RWPE2 (cell line): ENCODE data around the gene NLRC5.
"Not testable (repeated sequence)": the region's sequence is repeated elsewhere in the genome, so short reads cannot be mapped to it uniquely, and the experiment has no call there.

ENCODE experiments used
- ATAC-seq: fragments of 200-7000 bp; cut with Tn5 transposase; 3 replicates; pipeline ENCODE4 v1.9.1; 2021; ENCODE audit warnings: low read depth
- DNase-seq: peaks from one replicate; pipeline ENCODE4 v3.0.0-alpha.2; 2020; ENCODE audit warnings: low spot score
- H3K27ac ChIP-seq: fragments of 450-650 bp; 2 replicates; pipeline ENCODE4 v1.5.1; 2017; ENCODE audit warnings: mild to moderate bottlenecking; ENCODE audit not compliant: poor library complexity, severe bottlenecking
- H3K27me3 ChIP-seq: fragments of 250-450 bp; sonication (Bioruptor Pico); 2 replicates; pipeline ENCODE4 v1.5.1; 2021; ENCODE audit warnings: mild to moderate bottlenecking, moderate library complexity; ENCODE audit not compliant: insufficient read depth, poor library complexity, severe bottlenecking
- H3K36me3 ChIP-seq: fragments of 250-450 bp; sonication (Bioruptor Pico); 2 replicates; pipeline ENCODE4 v1.5.1; 2020; ENCODE audit warnings: low read depth, mild to moderate bottlenecking, moderate library complexity
- H3K4me1 ChIP-seq: fragments of 250-450 bp; sonication (Bioruptor Pico); 2 replicates; pipeline ENCODE4 v1.5.1; 2021; ENCODE audit warnings: mild to moderate bottlenecking, moderate library complexity; ENCODE audit not compliant: insufficient read depth, poor library complexity, severe bottlenecking
- H3K4me3 ChIP-seq: fragments of 250-450 bp; sonication (Bioruptor Pico); 2 replicates; pipeline ENCODE4 v1.5.1; 2021; ENCODE audit warnings: mild to moderate bottlenecking, moderate library complexity; ENCODE audit not compliant: severe bottlenecking
- H3K9me3 ChIP-seq: fragments of 250-450 bp; sonication (Bioruptor Pico); 2 replicates; pipeline ENCODE4 v1.5.1; 2021; ENCODE audit warnings: mild to moderate bottlenecking, moderate library complexity; ENCODE audit not compliant: severe bottlenecking
- TF ChIP-seq, protein P1 (sequence below): fragments of 450-650 bp; IDR thresholded peaks from one replicate; pipeline ENCODE4 v1.5.1; 2017; ENCODE audit warnings: mild to moderate bottlenecking, moderate library complexity; ENCODE audit not compliant: poor library complexity, severe bottlenecking

NLRC5 gene

DNA sequence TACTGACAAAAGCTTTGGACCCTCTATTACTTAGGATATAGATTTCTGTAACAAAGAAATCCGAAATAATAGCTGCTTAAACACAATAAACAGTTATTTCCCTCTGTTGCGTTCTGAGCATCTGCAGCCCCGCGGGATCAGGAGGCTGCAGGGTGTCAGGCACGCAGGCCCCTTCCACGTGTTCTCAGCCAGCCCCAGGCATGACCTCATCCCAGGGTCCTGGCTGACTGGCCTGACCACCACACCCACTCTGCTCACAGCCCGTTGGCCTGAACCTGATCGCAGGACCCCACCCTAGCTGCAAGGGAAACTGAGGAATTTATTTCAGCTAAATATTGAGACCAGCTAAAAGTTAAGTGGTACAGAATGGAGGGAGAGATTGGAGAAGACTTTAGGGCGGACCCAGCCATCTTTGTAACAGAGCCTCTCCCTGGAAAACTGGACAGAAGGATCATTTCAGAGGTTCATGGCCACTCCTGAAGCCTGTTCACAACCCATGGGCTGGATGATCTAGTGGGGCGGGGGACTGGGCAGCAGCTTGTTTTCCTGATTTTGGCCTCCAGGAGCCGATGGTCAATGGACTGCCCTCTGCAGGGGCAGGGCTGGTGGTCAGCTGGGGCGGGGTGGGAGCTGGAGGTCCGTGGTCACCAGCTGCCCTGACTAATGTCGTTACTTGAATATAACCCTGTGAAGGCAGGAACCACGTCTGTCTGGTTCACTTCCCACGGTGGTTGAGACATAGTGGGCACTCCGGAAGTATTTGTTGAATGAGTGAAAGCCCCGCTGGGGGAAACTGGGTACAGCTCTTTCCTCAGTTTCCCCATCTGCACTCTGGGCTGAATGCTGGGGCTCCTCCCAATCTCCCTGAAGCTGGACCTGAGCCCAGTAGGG, 16.7 kb upstream of the NLRC5 start:
- Histone ChIP-seq H3K27ac (no peak overlapping the region), H3K4me1 (no peaks in the 10 kb centered on the region), H3K4me3 (no peak overlapping the region), H3K27me3 (no peaks in the 10 kb centered on the region), H3K36me3 (no peaks in the 10 kb centered on the region), H3K9me3 (no peaks in the 10 kb centered on the region)
- TF ChIP-seq, protein P1, sequence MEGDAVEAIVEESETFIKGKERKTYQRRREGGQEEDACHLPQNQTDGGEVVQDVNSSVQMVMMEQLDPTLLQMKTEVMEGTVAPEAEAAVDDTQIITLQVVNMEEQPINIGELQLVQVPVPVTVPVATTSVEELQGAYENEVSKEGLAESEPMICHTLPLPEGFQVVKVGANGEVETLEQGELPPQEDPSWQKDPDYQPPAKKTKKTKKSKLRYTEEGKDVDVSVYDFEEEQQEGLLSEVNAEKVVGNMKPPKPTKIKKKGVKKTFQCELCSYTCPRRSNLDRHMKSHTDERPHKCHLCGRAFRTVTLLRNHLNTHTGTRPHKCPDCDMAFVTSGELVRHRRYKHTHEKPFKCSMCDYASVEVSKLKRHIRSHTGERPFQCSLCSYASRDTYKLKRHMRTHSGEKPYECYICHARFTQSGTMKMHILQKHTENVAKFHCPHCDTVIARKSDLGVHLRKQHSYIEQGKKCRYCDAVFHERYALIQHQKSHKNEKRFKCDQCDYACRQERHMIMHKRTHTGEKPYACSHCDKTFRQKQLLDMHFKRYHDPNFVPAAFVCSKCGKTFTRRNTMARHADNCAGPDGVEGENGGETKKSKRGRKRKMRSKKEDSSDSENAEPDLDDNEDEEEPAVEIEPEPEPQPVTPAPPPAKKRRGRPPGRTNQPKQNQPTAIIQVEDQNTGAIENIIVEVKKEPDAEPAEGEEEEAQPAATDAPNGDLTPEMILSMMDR = no peak
- ATAC-seq (no peak), DNase-seq (no peak)

DNA sequence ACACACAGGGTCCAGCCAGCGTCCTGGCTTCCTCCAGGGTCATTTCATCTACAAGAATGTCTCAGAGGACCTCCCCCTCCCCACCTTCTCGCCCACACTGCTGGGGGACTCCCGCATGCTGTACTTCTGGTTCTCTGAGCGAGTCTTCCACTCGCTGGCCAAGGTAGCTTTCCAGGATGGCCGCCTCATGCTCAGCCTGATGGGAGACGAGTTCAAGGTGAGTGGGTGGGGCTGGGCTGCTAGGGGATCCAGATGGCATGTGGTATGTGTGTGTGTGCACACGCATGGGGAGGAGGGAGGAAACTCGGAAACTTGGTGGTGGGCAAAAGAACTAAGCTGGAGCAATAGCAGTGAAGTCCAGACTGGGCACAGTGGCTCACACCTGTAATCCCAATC, 16.1 kb upstream of the NLRC5 start:
- Histone ChIP-seq H3K4me1 (no peaks in the 10 kb centered on the region), H3K4me3 (no peak overlapping the region), H3K9me3 (no peaks in the 10 kb centered on the region), H3K27ac (no peak overlapping the region), H3K27me3 (no peaks in the 10 kb centered on the region), H3K36me3 (no peaks in the 10 kb centered on the region)
- TF ChIP-seq, protein P1 = no peak
- DNase-seq (no peak), ATAC-seq (no peak)

DNA sequence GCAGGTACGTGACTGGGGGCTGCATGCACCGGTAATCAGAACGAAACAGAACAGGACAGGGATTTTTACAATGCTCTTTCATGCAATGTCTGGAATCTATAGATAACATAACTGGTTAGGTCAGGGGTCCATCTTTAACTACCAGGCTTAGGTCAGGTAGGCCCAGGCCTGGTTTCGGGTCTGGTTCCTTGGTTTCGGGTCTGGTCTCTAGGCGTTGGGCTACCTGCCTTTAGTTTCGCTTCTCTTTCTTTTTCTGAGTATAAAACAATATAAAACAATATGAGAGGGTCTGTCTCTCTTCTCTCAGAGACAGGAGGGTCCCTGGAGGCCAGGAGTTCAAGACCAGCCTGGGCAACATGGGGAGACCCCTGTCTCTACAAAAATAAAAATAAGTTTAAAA, 15.5 kb upstream of the NLRC5 start:
- DNase-seq, H3K27me3 ChIP-seq: not testable (repeated sequence)

DNA sequence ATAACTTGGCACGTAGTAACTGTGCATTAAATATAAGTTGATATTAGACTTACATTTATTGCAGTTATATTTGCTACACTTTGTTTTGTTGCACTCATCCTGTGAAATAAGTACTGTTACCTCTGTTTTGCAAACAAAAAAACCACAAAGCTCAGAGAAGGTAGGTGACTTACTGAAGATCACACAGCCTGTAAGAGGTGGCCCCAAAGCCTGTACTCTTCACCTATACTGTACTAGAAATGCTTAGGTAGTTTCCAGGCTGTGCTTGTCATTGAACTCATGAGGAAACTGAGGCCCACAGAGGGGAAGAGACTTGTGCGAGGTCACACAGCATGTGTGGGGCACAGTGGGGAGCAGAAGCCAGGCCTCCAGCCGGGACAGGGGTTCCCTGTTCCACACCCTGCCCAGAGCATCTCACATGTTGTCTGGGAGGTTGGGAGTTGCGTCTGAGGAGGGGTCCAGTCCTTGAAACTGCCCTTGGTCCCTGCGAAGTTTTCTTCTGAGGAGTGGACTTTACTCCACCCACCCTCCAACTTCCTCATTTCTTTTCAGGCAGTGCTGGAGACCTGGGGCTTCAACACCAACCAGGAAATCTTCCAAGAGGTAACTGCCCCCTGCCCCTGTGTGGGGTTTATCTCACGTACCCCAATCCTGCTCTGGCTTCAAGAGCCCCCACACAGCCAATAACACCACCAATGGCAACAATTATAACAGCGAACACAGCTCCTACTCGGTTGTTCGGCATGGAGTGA, 14.6 kb upstream of the NLRC5 start:
- ATAC-seq = no peak

More for the DNA sequence above, 15.5 kb upstream of the NLRC5 start:
- not testable (repeated sequence) for H3K9me3 ChIP-seq, H3K36me3 ChIP-seq, H3K27ac ChIP-seq, ATAC-seq, H3K4me3 ChIP-seq, H3K4me1 ChIP-seq

DNA sequence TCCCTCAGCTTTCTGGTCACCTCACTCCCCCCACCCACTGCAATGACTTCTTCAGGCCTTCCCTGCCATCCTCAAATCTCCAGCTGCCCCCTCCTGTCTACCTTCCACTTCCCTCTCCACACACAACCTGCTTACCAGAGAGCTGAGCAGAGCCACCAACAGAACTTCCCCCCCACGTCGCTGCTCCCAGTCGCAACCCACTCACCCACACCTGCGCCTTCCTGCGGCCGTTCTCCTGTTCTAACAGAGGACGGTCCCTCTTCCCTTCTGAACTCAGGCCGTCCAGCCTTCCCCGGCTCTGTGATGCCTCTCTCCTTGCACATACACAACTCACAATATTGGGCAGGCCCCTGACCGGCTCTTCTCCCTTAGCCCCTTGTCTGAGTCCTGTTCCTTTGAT, 13.6 kb upstream of the NLRC5 start:
- DNase-seq = no peak
- H3K4me1 ChIP-seq = no peaks in the 10 kb centered on the region

More for the DNA sequence above, 14.6 kb upstream of the NLRC5 start:
- Histone ChIP-seq H3K27me3 (no peaks in the 10 kb centered on the region), H3K9me3 (no peaks in the 10 kb centered on the region), H3K4me1 (no peaks in the 10 kb centered on the region), H3K36me3 (no peaks in the 10 kb centered on the region), H3K27ac (no peak overlapping the region), H3K4me3 (no peak overlapping the region)
- TF ChIP-seq, protein P1 = no peak
- DNase-seq = no peak

More for the DNA sequence above, 13.6 kb upstream of the NLRC5 start:
- ATAC-seq = no peak
- Histone ChIP-seq H3K9me3 (no peaks in the 10 kb centered on the region), H3K4me3 (no peak overlapping the region), H3K27me3 (no peaks in the 10 kb centered on the region), H3K27ac (no peak overlapping the region), H3K36me3 (no peaks in the 10 kb centered on the region)
- TF ChIP-seq, protein P1 = no peak
